GM12892 (cell line): Measurements from ENCODE around the gene RALY.

Experiments used
- POLR2A ChIP-seq: IDR thresholded peaks from 2 replicates; pipeline ENCODE4 v1.6.1; 2011; ENCODE audit warnings: low read depth, low read length, control low read depth
- POLR2AphosphoS5 ChIP-seq: IDR thresholded peaks from 2 replicates; pipeline ENCODE4 v1.6.1; 2011; ENCODE audit warnings: low read depth, low read length, control low read depth
- TAF1 ChIP-seq: IDR thresholded peaks from 2 replicates; pipeline ENCODE4 v1.6.1; 2011; ENCODE audit warnings: low read depth, mild to moderate bottlenecking, control low read depth, low read length, borderline replicate concordance

- TF ChIP-seq POLR2A = no peak
- TF ChIP-seq POLR2AphosphoS5 = no peak
- TF ChIP-seq TAF1 = no peak
Measured at GRCh38 chr20:34120213-34120612, 126.5 kb downstream of the RALY start.
